PC-9 (cell line): ENCODE measurements around the gene IFITM1.

ENCODE experiments used
- CTCF ChIP-seq: fragments of 200-600 bp; sonication (generic); conservative IDR thresholded peaks from 2 replicates; pipeline ENCODE4 v1.6.1; 2017; ENCODE audit warnings: mixed run types, antibody characterized with exemption, mild to moderate bottlenecking, moderate library complexity
- EZH2 ChIP-seq: fragments of 200-600 bp; sonication (generic); IDR thresholded peaks from 2 replicates; pipeline ENCODE4 v1.8.0; 2017; ENCODE audit warnings: antibody characterized with exemption, low read depth

GRCh38 chr11:287821-288477 is 25.9 kb upstream of the IFITM1 start:
- TF ChIP-seq EZH2, result no peak
- no peak for TF ChIP-seq CTCF
